ENCODE data around the gene CCP110.

GRCh38 chr16:19478505-19478904 is 45.2 kb upstream of the CCP110 start:
- TF ChIP-seq, protein P1, sequence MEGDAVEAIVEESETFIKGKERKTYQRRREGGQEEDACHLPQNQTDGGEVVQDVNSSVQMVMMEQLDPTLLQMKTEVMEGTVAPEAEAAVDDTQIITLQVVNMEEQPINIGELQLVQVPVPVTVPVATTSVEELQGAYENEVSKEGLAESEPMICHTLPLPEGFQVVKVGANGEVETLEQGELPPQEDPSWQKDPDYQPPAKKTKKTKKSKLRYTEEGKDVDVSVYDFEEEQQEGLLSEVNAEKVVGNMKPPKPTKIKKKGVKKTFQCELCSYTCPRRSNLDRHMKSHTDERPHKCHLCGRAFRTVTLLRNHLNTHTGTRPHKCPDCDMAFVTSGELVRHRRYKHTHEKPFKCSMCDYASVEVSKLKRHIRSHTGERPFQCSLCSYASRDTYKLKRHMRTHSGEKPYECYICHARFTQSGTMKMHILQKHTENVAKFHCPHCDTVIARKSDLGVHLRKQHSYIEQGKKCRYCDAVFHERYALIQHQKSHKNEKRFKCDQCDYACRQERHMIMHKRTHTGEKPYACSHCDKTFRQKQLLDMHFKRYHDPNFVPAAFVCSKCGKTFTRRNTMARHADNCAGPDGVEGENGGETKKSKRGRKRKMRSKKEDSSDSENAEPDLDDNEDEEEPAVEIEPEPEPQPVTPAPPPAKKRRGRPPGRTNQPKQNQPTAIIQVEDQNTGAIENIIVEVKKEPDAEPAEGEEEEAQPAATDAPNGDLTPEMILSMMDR (conservative IDR thresholded peaks at IDR 0.05; ENCODE audit: low read depth in 2 of 2) = no peak
- no peak for TF ChIP-seq EZH2 (IDR thresholded peaks at IDR 0.05; ENCODE audit: low read depth, unreplicated experiment)
- no peak for TF ChIP-seq POLR2AphosphoS5 (IDR thresholded peaks at IDR 0.05; ENCODE audit: low read depth)
- TF ChIP-seq, protein P2, sequence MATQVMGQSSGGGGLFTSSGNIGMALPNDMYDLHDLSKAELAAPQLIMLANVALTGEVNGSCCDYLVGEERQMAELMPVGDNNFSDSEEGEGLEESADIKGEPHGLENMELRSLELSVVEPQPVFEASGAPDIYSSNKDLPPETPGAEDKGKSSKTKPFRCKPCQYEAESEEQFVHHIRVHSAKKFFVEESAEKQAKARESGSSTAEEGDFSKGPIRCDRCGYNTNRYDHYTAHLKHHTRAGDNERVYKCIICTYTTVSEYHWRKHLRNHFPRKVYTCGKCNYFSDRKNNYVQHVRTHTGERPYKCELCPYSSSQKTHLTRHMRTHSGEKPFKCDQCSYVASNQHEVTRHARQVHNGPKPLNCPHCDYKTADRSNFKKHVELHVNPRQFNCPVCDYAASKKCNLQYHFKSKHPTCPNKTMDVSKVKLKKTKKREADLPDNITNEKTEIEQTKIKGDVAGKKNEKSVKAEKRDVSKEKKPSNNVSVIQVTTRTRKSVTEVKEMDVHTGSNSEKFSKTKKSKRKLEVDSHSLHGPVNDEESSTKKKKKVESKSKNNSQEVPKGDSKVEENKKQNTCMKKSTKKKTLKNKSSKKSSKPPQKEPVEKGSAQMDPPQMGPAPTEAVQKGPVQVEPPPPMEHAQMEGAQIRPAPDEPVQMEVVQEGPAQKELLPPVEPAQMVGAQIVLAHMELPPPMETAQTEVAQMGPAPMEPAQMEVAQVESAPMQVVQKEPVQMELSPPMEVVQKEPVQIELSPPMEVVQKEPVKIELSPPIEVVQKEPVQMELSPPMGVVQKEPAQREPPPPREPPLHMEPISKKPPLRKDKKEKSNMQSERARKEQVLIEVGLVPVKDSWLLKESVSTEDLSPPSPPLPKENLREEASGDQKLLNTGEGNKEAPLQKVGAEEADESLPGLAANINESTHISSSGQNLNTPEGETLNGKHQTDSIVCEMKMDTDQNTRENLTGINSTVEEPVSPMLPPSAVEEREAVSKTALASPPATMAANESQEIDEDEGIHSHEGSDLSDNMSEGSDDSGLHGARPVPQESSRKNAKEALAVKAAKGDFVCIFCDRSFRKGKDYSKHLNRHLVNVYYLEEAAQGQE (IDR thresholded peaks at IDR 0.05; ENCODE audit: unreplicated experiment) = no peak
- no peak for TF ChIP-seq JUNB (IDR thresholded peaks at IDR 0.05; ENCODE audit: unreplicated experiment)
- TF ChIP-seq EZH2phosphoT487 (IDR thresholded peaks at IDR 0.05; ENCODE audit: unreplicated experiment) = no peak
- no peak for TF ChIP-seq ZNF331 (CRISPR knock-in tag; IDR thresholded peaks at IDR 0.05; ENCODE audit: low read depth)
- no peak for TF ChIP-seq CREB1 (CRISPR knock-in tag; IDR thresholded peaks at IDR 0.05; ENCODE audit: low read depth)
- TF ChIP-seq ETS1 (IDR thresholded peaks at IDR 0.05) = no peak
- no peak for TF ChIP-seq STAT1 (IDR thresholded peaks at IDR 0.05; ENCODE audit: unreplicated experiment)

All from GM23338 (cell line).